AG09319 (cell line): ENCODE data around the gene SORCS3.
"Not testable (repeated sequence)": the region's sequence is repeated elsewhere in the genome, so short reads cannot be mapped to it uniquely, and the experiment has no call there.

Source experiments
- DNase-seq: peaks from one replicate; pipeline ENCODE4 v3.0.0-alpha.2; 2010; ENCODE audit warnings: low read depth; ENCODE audit errors: extremely low read depth
- TF ChIP-seq, protein P1 (sequence below): IDR thresholded peaks from 2 replicates; pipeline ENCODE4 v1.5.1; 2011; ENCODE audit warnings: low read depth, mild to moderate bottlenecking, inconsistent platforms, low read length, moderate library complexity

Gene SORCS3

DNA sequence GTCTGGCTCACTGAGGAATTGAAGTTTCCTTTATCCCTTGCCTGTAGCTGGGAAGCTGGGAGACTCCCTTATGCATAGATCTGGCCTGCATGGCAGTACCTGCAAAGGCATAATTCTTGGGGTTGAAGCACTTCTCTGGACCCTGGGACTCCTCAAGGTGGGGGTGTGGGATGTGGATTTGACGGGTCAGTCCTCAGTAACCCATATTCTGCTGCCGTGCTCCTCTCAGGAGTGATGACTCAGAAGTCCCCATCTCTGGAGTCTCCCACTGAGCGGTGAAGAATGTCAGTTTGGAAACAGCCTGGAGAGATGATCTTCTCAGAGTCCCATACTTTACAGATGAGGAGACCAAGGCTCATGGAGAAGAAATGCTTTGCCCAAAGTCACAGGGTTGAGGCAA lies 49.0 kb downstream of the SORCS3 start:
- TF ChIP-seq, protein P1, sequence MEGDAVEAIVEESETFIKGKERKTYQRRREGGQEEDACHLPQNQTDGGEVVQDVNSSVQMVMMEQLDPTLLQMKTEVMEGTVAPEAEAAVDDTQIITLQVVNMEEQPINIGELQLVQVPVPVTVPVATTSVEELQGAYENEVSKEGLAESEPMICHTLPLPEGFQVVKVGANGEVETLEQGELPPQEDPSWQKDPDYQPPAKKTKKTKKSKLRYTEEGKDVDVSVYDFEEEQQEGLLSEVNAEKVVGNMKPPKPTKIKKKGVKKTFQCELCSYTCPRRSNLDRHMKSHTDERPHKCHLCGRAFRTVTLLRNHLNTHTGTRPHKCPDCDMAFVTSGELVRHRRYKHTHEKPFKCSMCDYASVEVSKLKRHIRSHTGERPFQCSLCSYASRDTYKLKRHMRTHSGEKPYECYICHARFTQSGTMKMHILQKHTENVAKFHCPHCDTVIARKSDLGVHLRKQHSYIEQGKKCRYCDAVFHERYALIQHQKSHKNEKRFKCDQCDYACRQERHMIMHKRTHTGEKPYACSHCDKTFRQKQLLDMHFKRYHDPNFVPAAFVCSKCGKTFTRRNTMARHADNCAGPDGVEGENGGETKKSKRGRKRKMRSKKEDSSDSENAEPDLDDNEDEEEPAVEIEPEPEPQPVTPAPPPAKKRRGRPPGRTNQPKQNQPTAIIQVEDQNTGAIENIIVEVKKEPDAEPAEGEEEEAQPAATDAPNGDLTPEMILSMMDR = no peak
- DNase-seq = no peak

DNA sequence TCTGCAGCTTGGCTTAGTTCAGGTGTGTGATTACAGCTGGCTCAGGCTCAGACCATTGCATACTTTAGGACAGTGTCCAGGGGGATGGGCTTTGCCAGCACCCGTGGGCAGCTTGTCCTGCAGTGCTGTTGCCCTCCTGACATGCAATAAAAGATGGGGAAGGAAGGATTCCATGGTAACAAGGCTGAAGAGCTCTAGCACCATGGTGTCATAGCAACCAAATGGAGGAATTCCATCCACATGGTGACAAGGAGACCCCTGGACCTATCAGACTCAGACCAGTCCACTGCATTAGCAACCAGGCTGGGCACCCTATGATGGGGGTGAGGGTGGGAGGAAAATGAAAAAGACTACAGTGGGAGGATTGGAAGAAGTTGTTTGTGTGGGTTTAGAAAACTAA lies 49.9 kb downstream of the SORCS3 start:
- TF ChIP-seq, protein P1 = no peak
- no peak for DNase-seq

DNA sequence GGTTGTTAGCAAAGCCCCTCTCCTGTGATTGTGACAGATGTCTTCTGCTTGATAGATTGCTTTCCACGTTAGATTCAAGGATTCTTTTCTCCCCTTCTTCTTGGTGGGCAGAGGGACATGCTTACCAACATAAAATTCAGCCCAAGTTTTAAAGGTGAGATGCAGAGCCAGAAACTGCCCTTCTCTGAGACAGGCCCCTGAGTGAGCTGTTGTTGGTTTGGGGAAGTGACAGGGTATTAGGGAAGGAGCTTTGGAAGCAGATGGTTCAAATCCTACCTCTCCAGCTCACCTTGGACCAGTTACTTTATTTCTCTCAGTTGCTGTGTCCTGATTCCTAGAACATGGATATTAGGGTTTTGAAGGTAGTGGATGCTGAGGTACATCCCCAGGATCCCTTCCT lies 53.0 kb downstream of the SORCS3 start:
- TF ChIP-seq, protein P1 = no peak
- no peak for DNase-seq

DNA sequence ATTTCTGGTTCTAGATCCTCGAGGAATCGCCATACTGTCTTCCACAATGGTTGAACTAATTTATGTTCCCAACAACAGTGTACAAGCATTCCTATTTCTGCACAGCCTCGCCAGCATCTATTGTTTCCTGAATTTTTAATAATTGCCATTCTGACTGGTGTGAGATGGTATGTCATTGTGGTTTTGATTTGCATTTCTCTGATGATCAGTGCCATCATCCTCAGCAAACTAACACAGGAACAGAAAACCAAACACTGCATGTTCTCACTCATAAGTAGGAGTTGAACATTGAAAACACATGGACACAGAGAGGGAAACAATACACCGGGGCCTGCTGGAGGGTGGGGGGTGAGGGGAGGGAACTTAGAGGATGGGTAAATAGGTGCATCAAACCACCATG lies 62.2 kb downstream of the SORCS3 start:
- not testable (repeated sequence) for DNase-seq

DNA sequence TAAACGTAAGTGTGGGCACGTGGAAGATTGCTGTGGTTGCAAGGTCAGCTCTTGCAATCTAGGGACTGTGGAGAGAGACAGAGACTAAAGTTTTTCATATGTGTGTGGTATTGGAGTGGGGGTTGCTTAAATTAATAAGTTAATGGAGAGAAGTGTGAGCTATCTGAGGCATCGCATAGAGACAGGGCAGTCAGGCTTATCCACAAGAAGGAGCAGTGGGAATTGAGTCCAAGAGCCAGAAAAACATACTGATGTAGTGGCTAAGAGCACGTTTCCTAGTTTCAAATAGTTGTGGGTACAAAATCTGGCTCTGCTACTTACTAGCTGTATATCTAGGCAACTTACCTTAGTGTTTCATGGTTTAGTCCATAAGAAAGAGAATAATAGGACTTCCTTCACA lies 65.8 kb downstream of the SORCS3 start:
- TF ChIP-seq, protein P1 = no peak
- no peak for DNase-seq

DNA sequence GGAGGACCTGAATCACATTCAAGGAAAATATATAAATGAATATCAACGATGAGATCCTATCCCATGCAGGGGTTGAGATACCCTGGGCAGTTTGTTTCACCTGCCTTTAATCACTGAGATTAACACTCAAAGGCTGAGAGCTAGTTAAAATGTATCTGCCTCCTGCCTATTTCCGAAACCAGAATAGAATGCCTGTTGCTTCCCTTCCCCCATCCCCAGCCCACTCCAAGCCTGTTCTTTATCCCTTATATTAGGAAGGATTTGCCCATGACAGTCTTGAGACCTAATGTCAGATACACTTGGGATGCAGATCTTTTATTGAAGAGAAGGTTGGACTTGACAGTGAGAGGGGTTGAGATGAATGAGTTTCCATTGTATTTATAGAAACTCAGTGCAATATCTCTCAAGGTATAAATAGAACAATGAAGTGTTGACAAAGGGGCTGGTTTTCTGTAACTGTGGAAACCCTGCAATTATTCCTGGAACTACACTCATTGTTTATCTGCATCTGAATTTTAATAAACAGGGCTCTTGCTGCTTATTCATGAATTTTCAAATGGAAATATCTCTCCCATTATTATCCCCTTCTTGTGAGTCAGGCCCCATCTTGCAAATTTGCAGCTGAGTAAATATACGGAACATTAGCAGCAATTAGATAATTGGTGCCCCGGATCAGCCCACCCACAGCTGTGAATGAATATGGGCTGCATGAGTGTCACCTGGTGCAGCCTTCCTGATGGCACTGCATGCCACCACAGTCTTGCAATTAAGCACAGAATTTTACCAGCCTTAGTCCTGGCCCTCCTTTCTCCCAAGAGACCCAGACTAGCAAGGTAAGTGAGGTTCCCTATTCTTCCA lies 66.7 kb downstream of the SORCS3 start:
- DNase-seq = no peak
- TF ChIP-seq, protein P1 = no peak

DNA sequence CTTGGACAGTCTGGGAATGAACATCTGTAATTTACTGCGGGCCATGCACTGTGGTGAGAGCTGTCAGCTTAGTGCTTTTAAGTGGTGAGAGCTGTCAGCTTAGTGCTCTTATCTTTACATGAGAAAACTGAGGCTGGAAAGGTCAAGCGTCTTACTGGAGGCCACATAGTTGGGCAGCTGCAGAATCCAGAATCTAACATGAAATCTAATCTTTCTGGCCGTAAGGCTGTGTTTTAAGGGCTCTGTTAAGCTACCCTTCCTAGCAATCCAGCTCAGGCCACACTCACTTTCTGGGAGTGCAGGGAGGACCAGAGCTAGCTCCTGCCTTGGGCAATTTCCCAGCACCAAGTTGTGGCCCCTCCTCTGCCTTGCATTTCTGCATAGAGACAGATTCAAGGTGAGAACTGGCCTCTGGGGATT lies 70.2 kb downstream of the SORCS3 start:
- TF ChIP-seq, protein P1 = no peak
- no peak for DNase-seq

DNA sequence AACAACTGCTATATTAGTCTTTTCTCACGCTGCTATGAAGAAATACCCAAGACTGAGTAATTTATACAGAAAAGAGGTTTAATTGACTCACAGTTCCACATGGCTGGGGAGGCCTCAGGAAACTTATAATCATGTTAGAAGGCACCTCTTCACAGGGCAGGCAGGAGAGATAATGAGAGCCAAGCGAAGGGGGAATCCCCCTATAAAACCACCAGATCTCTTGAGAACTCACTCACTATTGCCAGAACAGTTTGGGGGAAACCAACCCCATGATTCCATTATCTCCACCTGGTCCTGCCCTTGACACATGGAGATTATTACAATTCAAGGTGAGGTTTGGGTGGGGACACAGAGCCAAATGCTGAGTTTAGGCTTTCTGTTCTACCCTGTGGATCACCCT lies 89.5 kb downstream of the SORCS3 start:
- not testable (repeated sequence) for DNase-seq
